GM12801 (cell line): Measurements from ENCODE around the gene RBM6.

Experiments
- CTCF ChIP-seq: IDR thresholded peaks from one replicate; pipeline ENCODE4 v1.5.1; 2011; ENCODE audit warnings: control low read depth; ENCODE audit not compliant: insufficient read length; ENCODE audit errors: extremely low read depth

The RBM6 gene

GRCh38 chr3:49984394-49984793 is 44.4 kb downstream of the RBM6 start:
- TF ChIP-seq CTCF, result no peak

DNA sequence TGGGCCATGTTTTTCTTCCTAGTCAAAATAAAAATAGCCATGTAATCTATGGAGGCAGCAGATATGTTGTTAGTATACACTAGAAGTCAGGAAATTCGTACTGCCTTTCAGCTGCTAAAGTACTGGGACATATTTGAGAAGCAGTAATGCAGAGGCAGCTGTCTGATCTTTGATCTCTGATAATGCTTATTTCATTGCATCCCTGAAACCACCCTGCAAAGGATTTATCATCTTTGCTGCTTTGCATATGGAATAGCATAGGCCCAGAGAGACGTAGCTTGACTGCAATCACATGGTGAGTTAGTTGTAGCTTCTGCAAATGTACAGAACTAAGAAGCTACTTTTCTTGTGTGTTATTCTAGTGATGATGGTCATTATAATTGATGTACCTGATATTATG is 52.4 kb downstream of the RBM6 start:
- no peak for TF ChIP-seq CTCF

DNA sequence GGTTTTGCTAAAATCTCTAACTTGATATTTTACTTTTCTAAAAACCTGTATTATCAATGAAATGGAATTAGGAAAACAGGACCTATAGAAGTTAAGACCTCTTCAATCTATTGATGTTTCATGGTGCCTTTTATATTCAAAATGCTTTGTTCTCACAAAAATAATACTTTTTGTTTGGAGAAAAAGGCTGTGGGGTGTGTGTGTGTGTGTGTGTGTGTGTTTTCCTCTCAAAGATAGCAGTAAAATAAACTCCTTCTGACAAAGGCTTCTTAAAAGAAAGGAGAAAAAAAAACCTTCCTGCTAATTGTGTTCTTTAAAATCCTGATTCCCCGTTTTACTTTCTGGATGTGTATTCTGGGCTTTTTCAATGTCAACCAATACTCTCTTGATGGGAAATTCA is 54.5 kb downstream of the RBM6 start:
- no peak for TF ChIP-seq CTCF

- TF ChIP-seq CTCF, result no peak
Observed at GRCh38 chr3:49996016-49996415, 56.1 kb downstream of the RBM6 start.

DNA sequence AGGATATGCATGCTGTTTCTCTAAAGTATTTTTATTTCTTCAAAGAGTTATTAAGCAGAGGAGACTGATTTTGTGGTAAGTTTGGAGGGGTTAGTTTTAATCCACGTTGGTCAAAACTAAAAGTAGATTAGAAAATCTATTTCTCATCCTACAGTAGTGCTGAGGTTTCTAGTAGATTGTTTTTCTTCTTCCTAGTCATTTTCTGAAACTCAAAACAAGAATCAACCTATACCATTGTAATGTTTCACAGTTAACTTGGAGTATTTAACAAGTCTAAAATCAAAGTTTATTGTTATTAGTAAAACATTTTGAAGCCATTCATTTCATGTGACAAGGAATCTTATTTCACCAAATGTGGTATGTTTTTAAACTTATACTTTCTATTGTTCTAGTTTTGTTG is 57.9 kb downstream of the RBM6 start:
- no peak for TF ChIP-seq CTCF

GRCh38 chr3:49998326-49998725 is 58.4 kb downstream of the RBM6 start:
- TF ChIP-seq CTCF, result no peak

GRCh38 chr3:50001511-50001910 is 61.6 kb downstream of the RBM6 start:
- TF ChIP-seq CTCF, result no peak

DNA sequence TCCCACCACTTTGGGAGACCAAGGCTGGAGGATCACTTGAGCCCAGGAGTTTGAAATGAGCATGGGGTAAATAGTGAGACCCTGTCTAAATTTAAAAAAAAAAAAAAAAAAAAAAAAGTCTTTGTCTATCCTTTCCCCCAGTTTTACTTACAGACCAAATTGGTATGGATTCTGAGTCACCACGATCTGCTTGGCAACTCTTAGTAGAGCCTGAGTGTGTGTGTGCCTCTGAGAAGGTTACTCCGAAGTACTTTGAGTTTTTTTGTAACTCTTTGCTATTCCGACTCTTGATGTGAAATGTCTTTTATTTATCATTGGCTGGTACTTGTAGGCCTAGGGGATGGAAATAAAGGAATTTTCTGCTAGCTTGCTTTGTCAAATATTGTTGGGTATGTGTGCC is 63.3 kb downstream of the RBM6 start:
- TF ChIP-seq CTCF, result no peak
